Transverse colon (tissue), 4 donors: ENCODE measurements around the gene CERS1. TPM values are rescaled to one million over a fixed set of nuclear protein-coding genes. Genes with fewer than 3 reads are reported as not detected.

Experiments
- DNase-seq: peaks from one replicate; pipeline ENCODE4 v3.0.0-alpha.2; 2019
- H3K27ac ChIP-seq, 4 donors: fragments of 200-600 bp; sonication (generic); 2 replicates each; pipeline ENCODE4 v1.5.1; 2016 to 2018; ENCODE audit warnings: inconsistent platforms in 4 of 4
- H3K27me3 ChIP-seq: fragments of 200-600 bp; sonication (generic); 2 replicates; pipeline ENCODE4 v1.5.1; 2017; ENCODE audit warnings: inconsistent platforms
- H3K36me3 ChIP-seq, 4 donors: fragments of 200-600 bp; sonication (generic); 2 replicates each; pipeline ENCODE4 v1.5.1; 2017 to 2019; ENCODE audit warnings: inconsistent platforms in 4 of 4
- H3K4me1 ChIP-seq, 4 donors: fragments of 200-600 bp; sonication (generic); 2 replicates each; pipeline ENCODE4 v1.5.1; 2017 to 2020; ENCODE audit warnings: inconsistent platforms in 4 of 4
- H3K4me3 ChIP-seq, 4 donors: fragments of 200-600 bp; sonication (generic); 1 replicate in 1 of 4; 2 replicates in 3 of 4; pipeline versions ENCODE4 v1.5.1 to v1.6.1; 2017 to 2019; ENCODE audit warnings: inconsistent platforms in 4 of 4
- H3K9me3 ChIP-seq, 2 donors: fragments of 200-600 bp; sonication (generic); 2 replicates each; pipeline ENCODE4 v1.5.1; 2017 to 2019; ENCODE audit warnings: inconsistent platforms in 2 of 2
- EP300 ChIP-seq: sonication (generic); formaldehyde crosslinking; IDR thresholded peaks from one replicate; pipeline ENCODE4 v1.6.1; 2017; ENCODE audit warnings: antibody characterized with exemption, low read depth
- POLR2A ChIP-seq: fragments of 450-650 bp; IDR thresholded peaks from one replicate; pipeline ENCODE4 v1.6.1; 2016; ENCODE audit warnings: antibody characterized with exemption, mild to moderate bottlenecking, moderate library complexity
- POLR2AphosphoS5 ChIP-seq, 3 donors: sonication (generic); formaldehyde crosslinking; IDR thresholded peaks; one replicate each; pipeline ENCODE4 v1.6.1; 2016; ENCODE audit warnings: antibody characterized with exemption in 3 of 3
- WGBS, 2 donors: methylation state at CpG; one replicate each; pipeline ENCODE4 v1.1.5; 2018; ENCODE audit warnings: low coverage in 1 of 2; 5-methylcytosine and 5-hydroxymethylcytosine counted together
- in situ Hi-C, 4 donors: fragments of 200-750 bp; cut with MboI; loops; one replicate each; pipeline versions ENCODE4 v1.15.0 to v1.15.1; 2017; ENCODE audit warnings: low sequenced_read_pairs in 3 of 4, low pct_ligation_motif_present in 1 of 4, low pct_unique_long_range_greater_than_20kb in 1 of 4
- intact Hi-C: fragments of 100-400 bp; cut with DNase I; formaldehyde crosslinking; loops from one replicate; pipeline ENCODE4 v1.15.1; 2023; ENCODE audit warnings: low total_unique reads
- total RNA-seq, 4 donors: library from RNA; depleted of rRNA; stranded (reverse); fragments of >200 nt; gene quantifications; one replicate each; pipeline ENCODE4 v1.1.0, GENCODE V29; 2016
- TF ChIP-seq, protein P1 (sequence below), 5 experiments: fragments of 200-600 bp in 3 of 5; fragments of 450-650 bp in 2 of 5; sonication (generic) in 3 of 5; IDR thresholded peaks; 1 replicate in 2 of 5; 2 replicates in 3 of 5; pipeline ENCODE4 v1.5.1; 2016 to 2017; ENCODE audit warnings: antibody characterized with exemption in 5 of 5, inconsistent platforms in 3 of 5, mild to moderate bottlenecking in 2 of 5, moderate library complexity in 1 of 5

CERS1 gene
- total RNA-seq, 4 donors from 2014 or later: not detected

DNA sequence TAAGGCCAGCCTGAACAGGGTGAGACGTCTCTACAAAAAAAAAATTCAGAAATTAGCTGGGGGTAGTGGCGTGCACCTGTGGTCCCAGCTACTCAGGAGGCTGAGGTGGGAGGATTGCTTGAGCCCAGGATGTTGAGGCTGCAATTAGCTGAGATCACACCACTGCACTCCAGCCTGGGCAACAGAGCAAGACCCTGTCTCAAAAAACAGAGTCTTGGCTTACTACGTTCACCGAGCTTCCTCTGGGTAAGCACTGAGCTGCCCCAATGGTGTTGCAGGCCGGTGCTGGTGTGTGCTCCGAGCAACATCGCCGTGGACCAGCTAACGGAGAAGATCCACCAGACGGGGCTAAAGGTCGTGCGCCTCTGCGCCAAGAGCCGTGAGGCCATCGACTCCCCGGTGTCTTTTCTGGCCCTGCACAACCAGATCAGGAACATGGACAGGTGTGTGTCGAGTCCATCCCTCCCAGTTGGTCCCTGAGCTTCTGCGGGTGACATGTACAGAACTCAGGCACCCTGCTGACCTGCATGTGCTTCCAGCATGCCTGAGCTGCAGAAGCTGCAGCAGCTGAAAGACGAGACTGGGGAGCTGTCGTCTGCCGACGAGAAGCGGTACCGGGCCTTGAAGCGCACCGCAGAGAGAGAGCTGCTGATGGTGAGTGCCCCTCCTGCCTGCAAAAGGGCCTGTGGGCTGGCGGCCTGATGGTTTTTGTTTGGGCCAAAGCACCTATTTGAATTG is 40.1 kb downstream of the CERS1 start:
- Histone ChIP-seq H3K4me1 (no peaks in the 10 kb centered on the region), H3K36me3 (peaks cover 0 to 81% (median 38%) of the 10 kb centered on the region in 4 donors), H3K27ac (no peak overlapping the region), H3K4me3 (no peak overlapping the region), H3K9me3 (no peaks in the 10 kb centered on the region), H3K27me3 (no peaks in the 10 kb centered on the region)
- in situ Hi-C loops: loop anchor here in 2 of 4 donors (10.0 to 25.0 kb wide), 2 partner anchors 394 to 411 kb away; no protein-coding TSS in a partner anchor
- 94% methylated on average over 27 of the region's 27 CpGs; no CpG with 5 or more reads in 1 of the 2 donors for WGBS, 2 donors
- intact Hi-C loops: loop anchor here (10.0 kb wide), 1 partner anchor 411 kb away; no protein-coding TSS in a partner anchor
- TF ChIP-seq POLR2A: no peak
- no peak for TF ChIP-seq EP300
- TF ChIP-seq, protein P1, sequence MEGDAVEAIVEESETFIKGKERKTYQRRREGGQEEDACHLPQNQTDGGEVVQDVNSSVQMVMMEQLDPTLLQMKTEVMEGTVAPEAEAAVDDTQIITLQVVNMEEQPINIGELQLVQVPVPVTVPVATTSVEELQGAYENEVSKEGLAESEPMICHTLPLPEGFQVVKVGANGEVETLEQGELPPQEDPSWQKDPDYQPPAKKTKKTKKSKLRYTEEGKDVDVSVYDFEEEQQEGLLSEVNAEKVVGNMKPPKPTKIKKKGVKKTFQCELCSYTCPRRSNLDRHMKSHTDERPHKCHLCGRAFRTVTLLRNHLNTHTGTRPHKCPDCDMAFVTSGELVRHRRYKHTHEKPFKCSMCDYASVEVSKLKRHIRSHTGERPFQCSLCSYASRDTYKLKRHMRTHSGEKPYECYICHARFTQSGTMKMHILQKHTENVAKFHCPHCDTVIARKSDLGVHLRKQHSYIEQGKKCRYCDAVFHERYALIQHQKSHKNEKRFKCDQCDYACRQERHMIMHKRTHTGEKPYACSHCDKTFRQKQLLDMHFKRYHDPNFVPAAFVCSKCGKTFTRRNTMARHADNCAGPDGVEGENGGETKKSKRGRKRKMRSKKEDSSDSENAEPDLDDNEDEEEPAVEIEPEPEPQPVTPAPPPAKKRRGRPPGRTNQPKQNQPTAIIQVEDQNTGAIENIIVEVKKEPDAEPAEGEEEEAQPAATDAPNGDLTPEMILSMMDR (IDR thresholded peaks at IDR 0.05): no peak
- TF ChIP-seq POLR2AphosphoS5 (IDR thresholded peaks at IDR 0.05): no peak
- DNase-seq: no peak

- H3K4me3 ChIP-seq: no peak overlapping the region
- H3K9me3 ChIP-seq: no peaks in the 10 kb centered on the region
- intact Hi-C loops: loop anchor here (10.0 kb wide), 1 partner anchor 410 kb away; no protein-coding TSS in a partner anchor
- in situ Hi-C loops: loop anchor here in 2 of 4 donors (10.0 to 25.0 kb wide), 2 partner anchors 393 to 410 kb away; no protein-coding TSS in a partner anchor
- TF ChIP-seq POLR2A: no peak
- TF ChIP-seq, protein P1 (IDR thresholded peaks at IDR 0.05): no peak
- no peak for TF ChIP-seq EP300
- TF ChIP-seq POLR2AphosphoS5 (IDR thresholded peaks at IDR 0.05): no peak
- peaks cover 0 to 78% (median 37%) of the 10 kb centered on the region in 4 donors for H3K36me3 ChIP-seq
- no peaks in the 10 kb centered on the region for H3K27me3 ChIP-seq
- H3K4me1 ChIP-seq: peaks cover 1 to 5% (median 2%) of the 10 kb centered on the region in 4 donors
- no peak overlapping the region for H3K27ac ChIP-seq
- no peak for DNase-seq
- 97% methylated on average over 33 of the region's 33 CpGs; no CpG with 5 or more reads in 1 of the 2 donors for WGBS, 2 donors
Measured at GRCh38 chr19:18854982-18855381, 41.0 kb downstream of the CERS1 start.

DNA sequence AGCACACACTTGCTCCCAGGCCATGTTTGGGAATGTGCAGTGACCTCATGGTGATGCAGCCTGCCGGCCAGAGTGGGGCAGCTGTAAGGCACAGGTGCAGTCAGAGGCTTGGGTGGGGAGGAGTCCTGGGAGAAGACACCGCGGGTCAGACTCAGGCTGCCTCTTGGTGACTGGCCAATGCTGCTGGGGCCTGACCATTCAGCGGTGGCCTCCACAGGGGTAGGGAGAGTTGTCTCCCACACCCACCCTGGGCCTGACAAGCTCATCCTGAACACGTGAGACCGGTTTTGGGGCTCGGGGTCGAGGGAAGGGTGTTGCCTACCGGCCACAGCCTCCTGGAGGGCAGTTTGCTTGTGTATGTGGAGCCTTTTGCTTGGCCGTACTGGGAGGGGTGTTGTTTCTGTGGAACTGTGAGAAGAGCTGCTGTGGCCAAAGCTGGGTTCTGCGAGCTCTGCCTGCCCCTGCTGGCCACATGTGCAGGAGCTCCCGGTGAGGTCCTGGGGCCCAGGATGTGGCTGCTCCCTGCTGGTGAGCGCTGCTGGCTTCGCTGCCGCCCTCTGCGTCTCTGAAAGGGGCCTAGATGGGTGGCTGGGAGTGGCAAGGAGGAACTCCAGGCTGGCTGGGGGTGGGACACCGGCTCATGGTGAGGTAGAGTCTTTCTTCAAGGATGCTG is 42.1 kb downstream of the CERS1 start:
- H3K4me3 ChIP-seq: no peak overlapping the region
- H3K36me3 ChIP-seq: peaks cover 0 to 67% (median 32%) of the 10 kb centered on the region in 4 donors
- no peak for DNase-seq
- H3K27me3 ChIP-seq: no peaks in the 10 kb centered on the region
- TF ChIP-seq, protein P1 (IDR thresholded peaks at IDR 0.05): no peak
- no peak for TF ChIP-seq POLR2AphosphoS5 (IDR thresholded peaks at IDR 0.05)
- H3K4me1 ChIP-seq: peaks cover 8 to 14% (median 13%) of the 10 kb centered on the region in 4 donors
- H3K27ac ChIP-seq: no peak overlapping the region
- H3K9me3 ChIP-seq: no peaks in the 10 kb centered on the region
- in situ Hi-C loops: loop anchor here in 2 of 4 donors (10.0 to 25.0 kb wide), 2 partner anchors 392 to 409 kb away; no protein-coding TSS in a partner anchor
- intact Hi-C loops: loop anchor here (10.0 kb wide), 1 partner anchor 409 kb away; no protein-coding TSS in a partner anchor
- WGBS, 2 donors: 87 to 93% methylated on average over 3 to 13 of the region's 17 CpGs

DNA sequence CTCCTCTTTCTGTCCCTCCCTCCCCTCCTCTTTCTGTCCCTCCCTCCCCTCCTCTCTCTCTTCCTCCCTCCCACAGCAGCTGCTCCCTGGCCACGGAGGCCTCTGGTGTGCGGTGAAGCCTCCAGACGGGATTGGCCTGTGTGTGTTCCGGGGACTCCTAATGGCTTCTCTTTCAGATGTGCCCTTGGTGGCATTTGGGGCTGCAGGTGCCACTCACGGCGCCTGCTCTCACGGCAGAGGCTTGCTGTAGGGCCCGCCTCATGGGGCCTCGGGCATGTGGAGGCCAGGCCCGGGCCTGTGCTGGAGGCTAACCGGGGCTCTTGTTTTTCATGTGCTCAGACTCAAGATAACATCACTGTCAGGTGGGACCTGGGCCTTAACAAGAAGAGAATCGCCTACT is 43.3 kb downstream of the CERS1 start:
- intact Hi-C loops: loop anchor here (10.0 kb wide), 1 partner anchor 408 kb away; no protein-coding TSS in a partner anchor
- Histone ChIP-seq H3K4me1 (peaks cover 16 to 26% (median 24%) of the 10 kb centered on the region in 4 donors), H3K9me3 (no peaks in the 10 kb centered on the region), H3K27me3 (no peaks in the 10 kb centered on the region), H3K27ac (no peak overlapping the region), H3K36me3 (peaks cover 0 to 62% (median 29%) of the 10 kb centered on the region in 4 donors), H3K4me3 (no peak overlapping the region)
- DNase-seq: no peak
- in situ Hi-C loops: loop anchor here in 2 of 4 donors (10.0 to 25.0 kb wide), 2 partner anchors 390 to 408 kb away; no protein-coding TSS in a partner anchor
- no peak for TF ChIP-seq EP300
- no peak for TF ChIP-seq POLR2AphosphoS5 (IDR thresholded peaks at IDR 0.05)
- no peak for TF ChIP-seq POLR2A
- TF ChIP-seq, protein P1 (IDR thresholded peaks at IDR 0.05): no peak
- 89% methylated on average over 12 of the region's 12 CpGs; no CpG with 5 or more reads in 1 of the 2 donors for WGBS, 2 donors
